Measurements from ENCODE around the gene TMEM97. TPM values are rescaled to one million over a fixed set of nuclear protein-coding genes. Genes with fewer than 3 reads are reported as not detected.

TMEM97 gene
- polyA plus RNA-seq, 1 experiment = 12.5 TPM

GRCh38 chr17:28333083-28333746 is 14.2 kb downstream of the TMEM97 start:
- Histone ChIP-seq H3K4me3 (ENCODE audit: low read depth, low read length) (no peak overlapping the region), H3K36me3 (ENCODE audit: control insufficient read depth, insufficient read depth, low read length) (peaks cover 17% of the 10 kb centered on the region), H3K27me3 (ENCODE audit: control insufficient read depth, insufficient read depth, low read length) (no peaks in the 10 kb centered on the region)
- POLR2A ChIA-PET = no interaction called here
- CTCF ChIA-PET = interaction anchor here (0.6 kb wide), 1 partner anchor 98 kb away, joined by 3 read pairs; no protein-coding TSS in a partner anchor
- DNase-seq (ENCODE audit: low read depth) = no peak
- TF ChIP-seq CTCF (IDR thresholded peaks at IDR 0.05; ENCODE audit: insufficient read depth, low read depth, low read length) = no peak

GRCh38 chr17:28334171-28334570 is 15.2 kb downstream of the TMEM97 start:
- TF ChIP-seq CTCF (IDR thresholded peaks at IDR 0.05; ENCODE audit: insufficient read depth, low read depth, low read length) = no peak
- POLR2A ChIA-PET = interaction anchor here (2.5 kb wide), 1 partner anchor 13 kb away, joined by 9 read pairs; no protein-coding TSS in a partner anchor
- no peak for DNase-seq (ENCODE audit: low read depth)

GRCh38 chr17:28334666-28335200 is 15.7 kb downstream of the TMEM97 start:
- Histone ChIP-seq H3K36me3 (ENCODE audit: control insufficient read depth, insufficient read depth, low read length) (peaks cover 16% of the 10 kb centered on the region), H3K27me3 (ENCODE audit: control insufficient read depth, insufficient read depth, low read length) (no peaks in the 10 kb centered on the region), H3K4me3 (ENCODE audit: low read depth, low read length) (peak overlapping the region; percentile 94)
- ChIA-PET CTCF (interaction anchor here (1.0 to 3.0 kb wide), 6 partner anchors 9 to 529 kb away, joined by 3 to 12 read pairs (median 5); no protein-coding TSS in a partner anchor), POLR2A (interaction anchor here (2.5 kb wide), 1 partner anchor 12 kb away, joined by 9 read pairs; no protein-coding TSS in a partner anchor)
- no peak for DNase-seq (ENCODE audit: low read depth)
- no peak for TF ChIP-seq CTCF (IDR thresholded peaks at IDR 0.05; ENCODE audit: insufficient read depth, low read depth, low read length)

More at GRCh38 chr17:28334171-28334570, 15.2 kb downstream of the TMEM97 start:
- Histone ChIP-seq H3K27me3 (ENCODE audit: control insufficient read depth, insufficient read depth, low read length) (no peaks in the 10 kb centered on the region), H3K36me3 (ENCODE audit: control insufficient read depth, insufficient read depth, low read length) (peaks cover 15% of the 10 kb centered on the region), H3K4me3 (ENCODE audit: low read depth, low read length) (peak overlapping the region; percentile 94)
- CTCF ChIA-PET = interaction anchor here (1.6 to 3.0 kb wide), 2 partner anchors 14 to 529 kb away, joined by 5 to 12 read pairs; no protein-coding TSS in a partner anchor

- no peak for TF ChIP-seq CTCF (IDR thresholded peaks at IDR 0.05; ENCODE audit: insufficient read depth, low read depth, low read length)
These were observed 16.4 kb downstream of the TMEM97 start, which contains the start of the genes IFT20 and TNFAIP1 for GRCh38 chr17:28335201-28335958. TSS of gene IFT20 (minus strand) at chr17:28335472. CDS start at chr17:28331985, 3,487 bp downstream. TSS of gene TNFAIP1 (plus strand) at chr17:28335761. CDS start at chr17:28339522, 3,761 bp downstream.

More at GRCh38 chr17:28335201-28335958, 16.4 kb downstream of the TMEM97 start, which contains the start of the genes IFT20 and TNFAIP1:
- peak within 1 kb of the TSS; percentile 94 for H3K4me3 ChIP-seq (ENCODE audit: low read depth, low read length)
- peak; percentile 99 for DNase-seq (ENCODE audit: low read depth)
- ChIA-PET CTCF (interaction anchor here (1.0 to 3.0 kb wide), 8 partner anchors 9 to 530 kb away, joined by 3 to 12 read pairs (median 5); no protein-coding TSS in a partner anchor), POLR2A (interaction anchor here (0.5 to 2.5 kb wide), 8 partner anchors 10 to 447 kb away, joined by 3 to 11 read pairs (median 4); partner anchors contain the start of gene POLDIP2)
- no peaks in the 10 kb centered on the region for H3K27me3 ChIP-seq (ENCODE audit: control insufficient read depth, insufficient read depth, low read length)
- peaks cover 20% of the 10 kb centered on the region for H3K36me3 ChIP-seq (ENCODE audit: control insufficient read depth, insufficient read depth, low read length)

Measured in BJ (cell line).